Fibroblast of lung (primary cell): ENCODE measurements around the gene POLR2J.

ENCODE experiments used
- EZH2 ChIP-seq: IDR thresholded peaks from 2 replicates; pipeline ENCODE4 v1.5.1; 2012; ENCODE audit warnings: low read length, control low read depth, mild to moderate bottlenecking; ENCODE audit errors: missing control alignments
- TF ChIP-seq, protein P1 (sequence below), 2 donors: IDR thresholded peaks in 1 of 2; conservative IDR thresholded peaks in 1 of 2; 1 replicate in 1 of 2; 2 replicates in 1 of 2; pipeline ENCODE4 v1.5.1; 2011 to 2012; ENCODE audit warnings: low read length in 2 of 2, control low read depth in 1 of 2, inconsistent platforms in 1 of 2, low read depth in 1 of 2, mild to moderate bottlenecking in 1 of 2

GRCh38 chr7:102450242-102450641, 28.5 kb downstream of the POLR2J start:
- TF ChIP-seq, protein P1, sequence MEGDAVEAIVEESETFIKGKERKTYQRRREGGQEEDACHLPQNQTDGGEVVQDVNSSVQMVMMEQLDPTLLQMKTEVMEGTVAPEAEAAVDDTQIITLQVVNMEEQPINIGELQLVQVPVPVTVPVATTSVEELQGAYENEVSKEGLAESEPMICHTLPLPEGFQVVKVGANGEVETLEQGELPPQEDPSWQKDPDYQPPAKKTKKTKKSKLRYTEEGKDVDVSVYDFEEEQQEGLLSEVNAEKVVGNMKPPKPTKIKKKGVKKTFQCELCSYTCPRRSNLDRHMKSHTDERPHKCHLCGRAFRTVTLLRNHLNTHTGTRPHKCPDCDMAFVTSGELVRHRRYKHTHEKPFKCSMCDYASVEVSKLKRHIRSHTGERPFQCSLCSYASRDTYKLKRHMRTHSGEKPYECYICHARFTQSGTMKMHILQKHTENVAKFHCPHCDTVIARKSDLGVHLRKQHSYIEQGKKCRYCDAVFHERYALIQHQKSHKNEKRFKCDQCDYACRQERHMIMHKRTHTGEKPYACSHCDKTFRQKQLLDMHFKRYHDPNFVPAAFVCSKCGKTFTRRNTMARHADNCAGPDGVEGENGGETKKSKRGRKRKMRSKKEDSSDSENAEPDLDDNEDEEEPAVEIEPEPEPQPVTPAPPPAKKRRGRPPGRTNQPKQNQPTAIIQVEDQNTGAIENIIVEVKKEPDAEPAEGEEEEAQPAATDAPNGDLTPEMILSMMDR (conservative IDR thresholded peaks at IDR 0.05 in 1 of 2, IDR thresholded peaks at IDR 0.05 in 1 of 2; ENCODE audit: low read depth in 1 of 2, low read length in 2 of 2): no peak
- no peak for TF ChIP-seq EZH2
